ENCODE data around the gene CYP8B1. TPM values are rescaled to one million over a fixed set of nuclear protein-coding genes. Genes with fewer than 3 reads are reported as not detected.

CYP8B1 gene
- total and polyA plus RNA-seq, 2 of the 13 experiments (the other 11 are each of a cell fraction or from before 2014, with no cell fraction given): 0.58 to 2.0 TPM

DNA sequence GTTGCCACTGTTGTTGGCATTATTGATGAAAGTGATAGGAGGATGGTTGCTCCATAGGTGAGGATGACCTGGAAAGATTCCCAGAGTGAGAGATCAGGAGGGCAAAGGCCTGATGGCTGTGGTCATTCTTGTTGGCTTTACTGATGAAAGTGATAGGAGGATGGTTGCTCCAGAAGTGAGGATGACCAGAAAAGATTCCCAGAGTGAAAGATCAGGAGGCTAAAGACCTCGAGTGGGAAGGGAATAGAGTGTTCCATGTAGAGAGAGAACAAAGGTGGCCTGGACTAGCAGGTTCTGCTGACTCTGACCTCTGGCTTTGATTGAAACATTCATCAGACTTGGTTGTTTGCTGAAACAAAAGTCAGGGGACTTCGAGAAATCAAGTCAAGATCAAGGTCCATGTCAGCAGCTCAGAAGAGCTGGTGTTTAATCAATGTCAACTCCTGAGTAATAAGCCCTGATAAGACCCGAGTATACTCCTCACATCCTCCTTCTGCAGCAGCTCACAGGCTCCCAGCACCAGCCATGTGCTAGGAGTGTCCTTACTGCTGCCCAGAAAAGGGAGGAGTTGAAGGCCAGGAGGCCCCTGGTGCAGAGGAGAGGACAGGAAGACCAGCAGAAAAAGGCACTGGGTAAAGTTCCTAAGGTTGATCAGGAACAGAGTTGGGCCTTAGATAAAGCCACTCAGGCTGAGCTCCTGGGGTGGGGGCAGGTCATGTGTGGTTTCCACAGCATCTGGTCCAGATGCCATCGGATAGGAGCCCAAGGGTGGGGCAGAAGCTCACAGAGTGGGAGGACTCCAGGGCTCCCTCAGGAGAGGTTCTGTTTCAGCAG is 19.9 kb downstream of the CYP8B1 start (continued):
- TF ChIP-seq ZNF230 (CRISPR knock-in tag; IDR thresholded peaks at IDR 0.05): no peak; the same call in 1 of the 2 replicates
- TF ChIP-seq, protein P1, sequence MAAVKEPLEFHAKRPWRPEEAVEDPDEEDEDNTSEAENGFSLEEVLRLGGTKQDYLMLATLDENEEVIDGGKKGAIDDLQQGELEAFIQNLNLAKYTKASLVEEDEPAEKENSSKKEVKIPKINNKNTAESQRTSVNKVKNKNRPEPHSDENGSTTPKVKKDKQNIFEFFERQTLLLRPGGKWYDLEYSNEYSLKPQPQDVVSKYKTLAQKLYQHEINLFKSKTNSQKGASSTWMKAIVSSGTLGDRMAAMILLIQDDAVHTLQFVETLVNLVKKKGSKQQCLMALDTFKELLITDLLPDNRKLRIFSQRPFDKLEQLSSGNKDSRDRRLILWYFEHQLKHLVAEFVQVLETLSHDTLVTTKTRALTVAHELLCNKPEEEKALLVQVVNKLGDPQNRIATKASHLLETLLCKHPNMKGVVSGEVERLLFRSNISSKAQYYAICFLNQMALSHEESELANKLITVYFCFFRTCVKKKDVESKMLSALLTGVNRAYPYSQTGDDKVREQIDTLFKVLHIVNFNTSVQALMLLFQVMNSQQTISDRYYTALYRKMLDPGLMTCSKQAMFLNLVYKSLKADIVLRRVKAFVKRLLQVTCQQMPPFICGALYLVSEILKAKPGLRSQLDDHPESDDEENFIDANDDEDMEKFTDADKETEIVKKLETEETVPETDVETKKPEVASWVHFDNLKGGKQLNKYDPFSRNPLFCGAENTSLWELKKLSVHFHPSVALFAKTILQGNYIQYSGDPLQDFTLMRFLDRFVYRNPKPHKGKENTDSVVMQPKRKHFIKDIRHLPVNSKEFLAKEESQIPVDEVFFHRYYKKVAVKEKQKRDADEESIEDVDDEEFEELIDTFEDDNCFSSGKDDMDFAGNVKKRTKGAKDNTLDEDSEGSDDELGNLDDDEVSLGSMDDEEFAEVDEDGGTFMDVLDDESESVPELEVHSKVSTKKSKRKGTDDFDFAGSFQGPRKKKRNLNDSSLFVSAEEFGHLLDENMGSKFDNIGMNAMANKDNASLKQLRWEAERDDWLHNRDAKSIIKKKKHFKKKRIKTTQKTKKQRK (IDR thresholded peaks at IDR 0.05; ENCODE audit: low read length): no peak
- peak; percentile 87; the same call in 1 of the 2 replicates for TF ChIP-seq ZSCAN29 (CRISPR knock-in tag; conservative IDR thresholded peaks at IDR 0.05)
- TF ChIP-seq ZNF598 (CRISPR knock-in tag; IDR thresholded peaks at IDR 0.05; ENCODE audit: borderline replicate concordance): no peak
- TF ChIP-seq ZNF329 (CRISPR knock-in tag; IDR thresholded peaks at IDR 0.05; ENCODE audit: low read depth): 0 out of 2 replicates have a peak, but pooled peaks have one; percentile 65
- TF ChIP-seq ZNF670 (CRISPR knock-in tag; IDR thresholded peaks at IDR 0.05; ENCODE audit: borderline replicate concordance): 0 out of 2 replicates have a peak, but pooled peaks have one; percentile 35
- TF ChIP-seq, protein P2, sequence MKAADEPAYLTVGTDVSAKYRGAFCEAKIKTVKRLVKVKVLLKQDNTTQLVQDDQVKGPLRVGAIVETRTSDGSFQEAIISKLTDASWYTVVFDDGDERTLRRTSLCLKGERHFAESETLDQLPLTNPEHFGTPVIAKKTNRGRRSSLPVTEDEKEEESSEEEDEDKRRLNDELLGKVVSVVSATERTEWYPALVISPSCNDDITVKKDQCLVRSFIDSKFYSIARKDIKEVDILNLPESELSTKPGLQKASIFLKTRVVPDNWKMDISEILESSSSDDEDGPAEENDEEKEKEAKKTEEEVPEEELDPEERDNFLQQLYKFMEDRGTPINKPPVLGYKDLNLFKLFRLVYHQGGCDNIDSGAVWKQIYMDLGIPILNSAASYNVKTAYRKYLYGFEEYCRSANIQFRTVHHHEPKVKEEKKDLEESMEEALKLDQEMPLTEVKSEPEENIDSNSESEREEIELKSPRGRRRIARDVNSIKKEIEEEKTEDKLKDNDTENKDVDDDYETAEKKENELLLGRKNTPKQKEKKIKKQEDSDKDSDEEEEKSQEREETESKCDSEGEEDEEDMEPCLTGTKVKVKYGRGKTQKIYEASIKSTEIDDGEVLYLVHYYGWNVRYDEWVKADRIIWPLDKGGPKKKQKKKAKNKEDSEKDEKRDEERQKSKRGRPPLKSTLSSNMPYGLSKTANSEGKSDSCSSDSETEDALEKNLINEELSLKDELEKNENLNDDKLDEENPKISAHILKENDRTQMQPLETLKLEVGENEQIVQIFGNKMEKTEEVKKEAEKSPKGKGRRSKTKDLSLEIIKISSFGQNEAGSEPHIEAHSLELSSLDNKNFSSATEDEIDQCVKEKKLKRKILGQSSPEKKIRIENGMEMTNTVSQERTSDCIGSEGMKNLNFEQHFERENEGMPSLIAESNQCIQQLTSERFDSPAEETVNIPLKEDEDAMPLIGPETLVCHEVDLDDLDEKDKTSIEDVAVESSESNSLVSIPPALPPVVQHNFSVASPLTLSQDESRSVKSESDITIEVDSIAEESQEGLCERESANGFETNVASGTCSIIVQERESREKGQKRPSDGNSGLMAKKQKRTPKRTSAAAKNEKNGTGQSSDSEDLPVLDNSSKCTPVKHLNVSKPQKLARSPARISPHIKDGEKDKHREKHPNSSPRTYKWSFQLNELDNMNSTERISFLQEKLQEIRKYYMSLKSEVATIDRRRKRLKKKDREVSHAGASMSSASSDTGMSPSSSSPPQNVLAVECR (CRISPR knock-in tag; IDR thresholded peaks at IDR 0.05; ENCODE audit: borderline replicate concordance): peak; percentile 63; the same call in 1 of the 2 replicates
- TF ChIP-seq ZNF564 (CRISPR knock-in tag; IDR thresholded peaks at IDR 0.05): no peak
- TF ChIP-seq, protein P3, sequence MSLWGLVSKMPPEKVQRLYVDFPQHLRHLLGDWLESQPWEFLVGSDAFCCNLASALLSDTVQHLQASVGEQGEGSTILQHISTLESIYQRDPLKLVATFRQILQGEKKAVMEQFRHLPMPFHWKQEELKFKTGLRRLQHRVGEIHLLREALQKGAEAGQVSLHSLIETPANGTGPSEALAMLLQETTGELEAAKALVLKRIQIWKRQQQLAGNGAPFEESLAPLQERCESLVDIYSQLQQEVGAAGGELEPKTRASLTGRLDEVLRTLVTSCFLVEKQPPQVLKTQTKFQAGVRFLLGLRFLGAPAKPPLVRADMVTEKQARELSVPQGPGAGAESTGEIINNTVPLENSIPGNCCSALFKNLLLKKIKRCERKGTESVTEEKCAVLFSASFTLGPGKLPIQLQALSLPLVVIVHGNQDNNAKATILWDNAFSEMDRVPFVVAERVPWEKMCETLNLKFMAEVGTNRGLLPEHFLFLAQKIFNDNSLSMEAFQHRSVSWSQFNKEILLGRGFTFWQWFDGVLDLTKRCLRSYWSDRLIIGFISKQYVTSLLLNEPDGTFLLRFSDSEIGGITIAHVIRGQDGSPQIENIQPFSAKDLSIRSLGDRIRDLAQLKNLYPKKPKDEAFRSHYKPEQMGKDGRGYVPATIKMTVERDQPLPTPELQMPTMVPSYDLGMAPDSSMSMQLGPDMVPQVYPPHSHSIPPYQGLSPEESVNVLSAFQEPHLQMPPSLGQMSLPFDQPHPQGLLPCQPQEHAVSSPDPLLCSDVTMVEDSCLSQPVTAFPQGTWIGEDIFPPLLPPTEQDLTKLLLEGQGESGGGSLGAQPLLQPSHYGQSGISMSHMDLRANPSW (CRISPR knock-in tag; IDR thresholded peaks at IDR 0.05; ENCODE audit: borderline replicate concordance): peak; percentile 63; the same call in 1 of the 2 replicates
- TF ChIP-seq ZNF44 (CRISPR knock-in tag; IDR thresholded peaks at IDR 0.05): no peak
- no peak for TF ChIP-seq ZNF337 (CRISPR knock-in tag; IDR thresholded peaks at IDR 0.05; ENCODE audit: borderline replicate concordance, low read depth)
- TF ChIP-seq ZNF160 (CRISPR knock-in tag; IDR thresholded peaks at IDR 0.05): 0 out of 2 replicates have a peak, but pooled peaks have one; percentile 10
- TF ChIP-seq LCORL (IDR thresholded peaks at IDR 0.05): no peak
- peak; percentile 91; the same call in 1 of the 2 replicates for TF ChIP-seq LCORL (CRISPR knock-in tag; IDR thresholded peaks at IDR 0.05)
- no peak for TF ChIP-seq RBFOX2 (IDR thresholded peaks at IDR 0.05; ENCODE audit: low read depth, low read length)
- peak; percentile 97 for TF ChIP-seq GATAD2A (CRISPR knock-in tag; IDR thresholded peaks at IDR 0.05)

Data from HepG2 (cell line).